Colonic mucosa (tissue), 4 donors: ENCODE measurements around the gene LDHA. TPM values are rescaled to one million over a fixed set of nuclear protein-coding genes. Genes with fewer than 3 reads are reported as not detected.

Source experiments
- DNase-seq: peaks from one replicate; pipeline ENCODE4 v3.0.0-alpha.2; 2020
- H3K27ac ChIP-seq: fragments of 200-600 bp; one replicate; pipeline ENCODE4 v1.8.0; 2021
- H3K27me3 ChIP-seq: fragments of 200-600 bp; one replicate; pipeline ENCODE4 v1.8.0; 2021
- H3K36me3 ChIP-seq: fragments of 200-600 bp; one replicate; pipeline ENCODE4 v1.8.0; 2021
- H3K4me1 ChIP-seq: fragments of 200-600 bp; one replicate; pipeline ENCODE4 v1.8.0; 2021; ENCODE audit warnings: mild to moderate bottlenecking
- H3K4me3 ChIP-seq: fragments of 200-600 bp; one replicate; pipeline ENCODE4 v1.8.0; 2021
- H3K9ac ChIP-seq, 2 donors: one replicate each; pipeline ENCODE4 v1.7.0; 2013; ENCODE audit warnings: control low read depth in 2 of 2, low read depth in 2 of 2, low read length in 2 of 2
- H3K9me3 ChIP-seq: fragments of 200-600 bp; one replicate; pipeline ENCODE4 v1.8.0; 2021
- CTCF ChIP-seq: fragments of 200-600 bp; IDR thresholded peaks from one replicate; pipeline ENCODE4 v1.8.0; 2022; ENCODE audit warnings: antibody characterized with exemption, mild to moderate bottlenecking
- intact Hi-C: fragments of 100-400 bp; cut with DNase I; formaldehyde crosslinking; loops from one replicate; pipeline ENCODE4 v1.14.1; 2022
- microRNA-seq: library from miRNA; unstranded; fragments of <30 nt; microRNA quantifications from one replicate; pipeline ENCODE4, GENCODE V29; 2019
- total RNA-seq, 2 donors: library from RNA; stranded (reverse); fragmentation: NEBNext Ultra II Directional in 1 of 2; extraction: Animal tissue kit (Norgen Biotek cat#: 25700) in 1 of 2; gene quantifications; one replicate each; pipeline ENCODE4 v1.2.1, GENCODE V29; 2021
- donor health status: healthy.
- donor health status: DM: no; HTN: no; CAD: no.
- donor health status: DM: no; HTN: no; CAD: no.

The LDHA gene
- total RNA-seq, 2 donors from 2014 or later: 555 to 1,280 TPM

- H3K27ac ChIP-seq: no peak overlapping the region
- no peaks in the 10 kb centered on the region for H3K27me3 ChIP-seq
- no peak for TF ChIP-seq CTCF
- H3K9me3 ChIP-seq: no peaks in the 10 kb centered on the region
- no peaks in the 10 kb centered on the region for H3K36me3 ChIP-seq
- H3K4me3 ChIP-seq: no peak overlapping the region
- intact Hi-C loops: no loop called here
- no peak overlapping the region for H3K9ac ChIP-seq
- no peaks in the 10 kb centered on the region for H3K4me1 ChIP-seq
- DNase-seq: no peak
Measured at GRCh38 chr11:18457450-18457849, 63.1 kb downstream of the LDHA start.

Small RNA genes lying within 50 kb of the gene (microRNA-seq; reads per million reads assigned to microRNA genes)
- gene MIR3159: not detected

Other genes with a start within 250 kb of the LDHA start
- not detected for gene MRGPRX4, start 221.7 kb upstream of the LDHA start, total RNA-seq
- gene SAA4, start 157.8 kb upstream of the LDHA start, total RNA-seq: under 1 TPM in 1 of 2 donors, not detected in 1; 0.86 TPM
- 10 to 100 TPM in 1 of 2 donors, 1 to 10 TPM in 1; 4.2 to 14.2 TPM for gene SAA2, start 145.9 kb upstream of the LDHA start, total RNA-seq
- gene SAA1, start 128.3 kb upstream of the LDHA start, total RNA-seq: 10 to 100 TPM in 1 of 2 donors, 1 to 10 TPM in 1; 3.7 to 16.8 TPM
- gene HPS5, start 72.4 kb upstream of the LDHA start, total RNA-seq: 10 to 100 TPM in 1 of 2 donors, 1 to 10 TPM in 1; 9.6 to 10.6 TPM
- gene GTF2H1, start 72.0 kb upstream of the LDHA start, total RNA-seq: 10 to 100 TPM; 23.5 to 26.2 TPM
- gene LDHC, start 17.8 kb downstream of the LDHA start, total RNA-seq: 1 to 10 TPM; 1.9 to 2.0 TPM
- not detected for gene LDHAL6A, start 61.3 kb downstream of the LDHA start, total RNA-seq
- gene TSG101, start 132.4 kb downstream of the LDHA start, total RNA-seq: 10 to 100 TPM; 54.0 to 64.9 TPM
- gene UEVLD, start 194.2 kb downstream of the LDHA start, total RNA-seq: 10 to 100 TPM; 29.2 to 46.6 TPM
- 1 to 10 TPM; 1.8 to 2.5 TPM for gene MISFA, start 205.2 kb downstream of the LDHA start, total RNA-seq
- 10 to 100 TPM; 21.9 to 22.6 TPM for gene SPTY2D1, start 239.8 kb downstream of the LDHA start, total RNA-seq